Subcutaneous abdominal adipose tissue (tissue), 5 donors: Measurements from ENCODE around the gene FMO2.
A peak's percentile ranks its signal among the peaks of the same experiment; 100 is the strongest.
"Not testable (repeated sequence)": the region's sequence is repeated elsewhere in the genome, so short reads cannot be mapped to it uniquely, and the experiment has no call there.

Experiments used
- H3K27ac ChIP-seq: one replicate; pipeline ENCODE4 v1.7.0; 2013; ENCODE audit warnings: low read depth, mild to moderate bottlenecking, inconsistent platforms, low read length, moderate library complexity
- H3K27me3 ChIP-seq, 5 donors: one replicate each; pipeline ENCODE4 v1.7.0; 2013; ENCODE audit warnings: low read length in 5 of 5, inconsistent platforms in 1 of 5; ENCODE audit not compliant: control insufficient read depth in 5 of 5, insufficient read depth in 4 of 5
- H3K36me3 ChIP-seq, 5 donors: one replicate each; pipeline ENCODE4 v1.7.0; 2013; ENCODE audit warnings: low read length in 5 of 5; ENCODE audit not compliant: control insufficient read depth in 5 of 5, insufficient read depth in 5 of 5
- H3K4me1 ChIP-seq, 5 donors: one replicate each; pipeline ENCODE4 v1.7.0; 2013; ENCODE audit warnings: low read length in 5 of 5, mild to moderate bottlenecking in 3 of 5, moderate library complexity in 1 of 5; ENCODE audit not compliant: control insufficient read depth in 5 of 5, insufficient read depth in 5 of 5
- H3K4me3 ChIP-seq, 5 donors: one replicate each; pipeline ENCODE4 v1.7.0; 2013; ENCODE audit warnings: low read length in 5 of 5, low read depth in 1 of 5
- H3K9ac ChIP-seq, 5 donors: one replicate each; pipeline ENCODE4 v1.7.0; 2013; ENCODE audit warnings: low read length in 5 of 5, mild to moderate bottlenecking in 4 of 5, moderate library complexity in 3 of 5
- H3K9me3 ChIP-seq, 5 donors: one replicate each; pipeline ENCODE4 v1.7.0; 2013; ENCODE audit warnings: low read length in 5 of 5; ENCODE audit not compliant: control insufficient read depth in 5 of 5
- donor health status: healthy.
- donor health status: healthy.
- donor health status: healthy.
- donor health status: healthy.
- donor health status: healthy.

Gene FMO2

DNA sequence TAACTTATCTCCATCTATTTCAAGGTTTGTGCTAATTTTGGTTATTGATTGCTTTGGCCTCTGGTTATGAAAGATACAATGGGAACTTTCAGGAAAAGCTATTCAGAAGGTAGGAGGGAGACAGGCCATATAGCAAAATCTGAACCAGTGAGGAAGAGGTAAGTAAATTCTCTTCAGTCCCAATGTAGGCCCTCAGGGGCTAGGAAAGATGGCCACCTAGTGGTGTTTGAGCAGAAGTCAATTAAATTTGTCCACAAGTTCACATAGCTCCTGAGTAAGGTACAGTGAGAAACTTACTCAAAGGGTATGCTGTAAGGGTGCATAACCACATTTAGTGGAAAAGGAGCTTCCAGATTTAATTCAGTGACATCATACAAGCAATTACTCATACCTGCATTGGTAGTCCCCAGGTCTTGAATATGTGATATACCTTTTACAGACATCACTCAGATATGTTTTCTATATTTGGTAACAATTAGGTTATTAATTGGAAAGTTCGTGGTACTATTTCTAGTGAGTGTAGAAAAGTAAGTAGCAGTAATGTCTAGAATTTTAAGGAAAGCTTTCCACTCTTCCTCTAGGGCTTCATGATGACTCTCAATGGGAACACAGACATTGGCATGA is 41.8 kb downstream of the FMO2 start:
- Histone ChIP-seq H3K9me3 (no peaks in the 10 kb centered on the region), H3K27me3 (no peaks in the 10 kb centered on the region), H3K27ac (no peak overlapping the region), H3K9ac (peak overlapping the region in 1 of 5 donors; percentile 0), H3K4me3 (no peak overlapping the region), H3K4me1 (peaks cover 0 to 21% (median 12%) of the 10 kb centered on the region in 5 donors), H3K36me3 (no peaks in the 10 kb centered on the region)

GRCh38 chr1:171231326-171231725 is 46.2 kb downstream of the FMO2 start:
- H3K9ac ChIP-seq, result no peak overlapping the region
- H3K9me3 ChIP-seq, result no peaks in the 10 kb centered on the region
- no peaks in the 10 kb centered on the region for H3K27me3 ChIP-seq
- H3K4me1 ChIP-seq, result peaks cover 0 to 3% (median 0%) of the 10 kb centered on the region in 5 donors
- H3K36me3 ChIP-seq, result no peaks in the 10 kb centered on the region
- no peak overlapping the region for H3K4me3 ChIP-seq
- H3K27ac ChIP-seq, result no peak overlapping the region

- peaks cover 0 to 3% (median 0%) of the 10 kb centered on the region in 5 donors for H3K9me3 ChIP-seq
- H3K27ac ChIP-seq, result no peak overlapping the region
- no peak overlapping the region for H3K9ac ChIP-seq
- no peaks in the 10 kb centered on the region for H3K36me3 ChIP-seq
- no peaks in the 10 kb centered on the region for H3K27me3 ChIP-seq
- no peak overlapping the region for H3K4me3 ChIP-seq
- no peaks in the 10 kb centered on the region for H3K4me1 ChIP-seq
Measured at GRCh38 chr1:171233183-171233582, 48.1 kb downstream of the FMO2 start.

DNA sequence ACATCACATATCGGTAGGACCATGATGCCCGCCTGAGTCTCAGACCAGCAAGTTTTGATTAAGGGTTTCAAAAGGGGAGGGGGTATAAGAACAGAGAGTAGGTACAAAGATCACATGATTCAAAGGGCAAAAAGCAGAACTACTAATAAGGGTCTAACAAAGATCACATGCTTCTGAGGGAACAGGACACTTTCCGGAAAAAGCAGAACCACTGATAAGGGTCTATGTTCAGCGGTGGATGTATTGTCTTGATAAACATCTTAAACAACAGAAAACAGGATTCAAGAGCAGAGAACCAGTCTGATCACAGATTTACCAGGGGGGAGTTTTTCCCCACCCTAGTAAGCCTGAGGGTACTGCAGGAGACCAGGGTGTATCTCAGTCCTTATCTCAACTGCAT is 51.1 kb downstream of the FMO2 start:
- H3K27ac ChIP-seq, H3K9me3 ChIP-seq: not testable (repeated sequence)

DNA sequence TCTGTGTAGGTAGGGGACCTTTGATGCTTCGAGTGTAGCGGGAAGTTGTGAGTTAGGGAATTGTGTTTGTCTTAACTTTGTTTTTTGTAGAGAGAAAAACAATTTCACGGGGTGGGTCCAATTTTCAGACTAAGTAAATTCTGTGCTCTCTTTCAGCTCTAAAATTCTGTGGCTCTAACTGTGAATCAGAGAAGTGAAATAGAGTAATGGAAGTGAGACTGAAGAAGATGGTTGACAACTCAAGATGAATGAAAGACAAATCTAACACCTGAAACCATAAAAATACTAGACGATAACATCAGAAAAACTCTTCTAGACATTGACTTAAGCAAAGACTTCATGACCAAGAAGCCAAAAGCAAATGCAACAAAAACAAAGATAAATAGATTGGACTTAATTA is 58.8 kb downstream of the FMO2 start:
- Histone ChIP-seq H3K9ac (no peak overlapping the region), H3K27me3 (no peaks in the 10 kb centered on the region), H3K9me3 (no peaks in the 10 kb centered on the region), H3K27ac (no peak overlapping the region), H3K4me1 (no peaks in the 10 kb centered on the region), H3K36me3 (no peaks in the 10 kb centered on the region), H3K4me3 (no peak overlapping the region)

More for the DNA sequence above, 51.1 kb downstream of the FMO2 start:
- H3K36me3 ChIP-seq, H3K4me3 ChIP-seq, H3K27me3 ChIP-seq, H3K9ac ChIP-seq, H3K4me1 ChIP-seq: not testable (repeated sequence)

DNA sequence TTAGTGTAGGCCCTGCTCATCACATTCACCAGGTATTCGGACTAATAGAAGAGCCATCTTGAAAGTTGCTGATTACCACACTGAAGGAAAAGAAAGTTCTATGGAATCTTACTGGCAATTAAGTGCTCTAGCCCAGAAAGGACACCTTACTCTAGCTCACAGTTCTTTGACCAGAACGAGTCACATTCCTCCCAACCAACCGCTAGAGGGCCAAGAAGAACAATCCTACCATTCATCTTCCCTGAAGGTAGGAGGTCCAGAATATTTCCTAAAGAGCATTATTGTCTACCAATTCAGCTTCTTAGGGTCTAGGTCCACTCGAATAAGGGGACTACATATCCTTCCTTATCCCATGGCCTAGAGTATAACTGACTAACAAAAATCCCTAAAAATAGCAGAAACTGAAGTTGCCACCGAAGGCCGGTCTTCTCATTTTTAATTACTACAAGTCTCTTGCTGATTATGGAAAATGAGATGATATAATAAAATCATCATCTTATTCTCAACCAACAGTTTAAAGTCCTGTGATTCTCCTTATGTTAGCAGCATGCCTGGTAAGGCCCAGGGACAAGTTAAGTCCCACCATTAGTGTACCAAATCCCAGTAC is 60.5 kb downstream of the FMO2 start:
- no peak overlapping the region for H3K9ac ChIP-seq
- no peak overlapping the region for H3K4me3 ChIP-seq
- H3K27me3 ChIP-seq, result no peaks in the 10 kb centered on the region
- H3K4me1 ChIP-seq, result no peaks in the 10 kb centered on the region
- no peaks in the 10 kb centered on the region for H3K9me3 ChIP-seq
- no peak overlapping the region for H3K27ac ChIP-seq
- no peaks in the 10 kb centered on the region for H3K36me3 ChIP-seq

- H3K4me1 ChIP-seq, result peaks cover 0 to 10% (median 8%) of the 10 kb centered on the region in 5 donors
Measured at GRCh38 chr1:171247501-171247900, 62.4 kb downstream of the FMO2 start.

GRCh38 chr1:171248302-171248701 is 63.2 kb downstream of the FMO2 start, which contains the start of gene FMO1:
TSS of gene FMO1 (plus strand) at chr1:171248494. CDS start at chr1:171258088, 9,594 bp downstream.
- H3K27ac ChIP-seq, result no peak within 1 kb of the TSS
- no peak within 1 kb of the TSS for H3K4me3 ChIP-seq
- no peak within 1 kb of the TSS for H3K9ac ChIP-seq

More at GRCh38 chr1:171247501-171247900, 62.4 kb downstream of the FMO2 start:
- no peak overlapping the region for H3K4me3 ChIP-seq
- no peaks in the 10 kb centered on the region for H3K9me3 ChIP-seq
- H3K27ac ChIP-seq, result no peak overlapping the region
- H3K27me3 ChIP-seq, result peaks cover 0 to 3% (median 0%) of the 10 kb centered on the region in 5 donors
- no peaks in the 10 kb centered on the region for H3K36me3 ChIP-seq
- H3K9ac ChIP-seq, result no peak overlapping the region

DNA sequence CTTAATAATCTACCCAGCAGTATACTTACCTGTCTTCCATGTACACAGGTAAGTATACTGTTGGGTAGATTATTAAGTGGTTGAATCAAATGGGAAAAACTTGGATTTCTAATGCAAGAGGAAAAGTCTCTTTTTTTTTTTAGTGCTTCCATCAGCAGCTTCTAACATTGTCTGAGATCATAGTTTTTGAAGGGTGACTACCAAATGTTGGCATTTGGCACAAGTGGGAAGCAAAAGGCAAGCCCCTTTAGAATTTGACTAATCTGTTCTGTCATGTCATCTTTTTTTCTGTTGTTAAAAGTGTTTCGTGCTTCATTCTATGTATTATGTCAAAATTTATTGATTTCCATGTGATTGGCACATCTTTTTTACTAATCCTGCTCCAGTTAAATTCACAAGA is 63.7 kb downstream of the FMO2 start:
- Histone ChIP-seq H3K36me3 (no peaks in the 10 kb centered on the region), H3K9ac (no peak overlapping the region), H3K9me3 (no peaks in the 10 kb centered on the region), H3K27me3 (peaks cover 0 to 3% (median 0%) of the 10 kb centered on the region in 5 donors), H3K4me1 (peaks cover 0 to 10% (median 8%) of the 10 kb centered on the region in 5 donors), H3K27ac (no peak overlapping the region), H3K4me3 (no peak overlapping the region)

More at GRCh38 chr1:171248302-171248701, 63.2 kb downstream of the FMO2 start, which contains the start of gene FMO1:
- H3K27me3 ChIP-seq, result peaks cover 0 to 3% (median 0%) of the 10 kb centered on the region in 5 donors
- H3K9me3 ChIP-seq, result no peaks in the 10 kb centered on the region
- H3K4me1 ChIP-seq, result peaks cover 0 to 10% (median 8%) of the 10 kb centered on the region in 5 donors
- H3K36me3 ChIP-seq, result no peaks in the 10 kb centered on the region

DNA sequence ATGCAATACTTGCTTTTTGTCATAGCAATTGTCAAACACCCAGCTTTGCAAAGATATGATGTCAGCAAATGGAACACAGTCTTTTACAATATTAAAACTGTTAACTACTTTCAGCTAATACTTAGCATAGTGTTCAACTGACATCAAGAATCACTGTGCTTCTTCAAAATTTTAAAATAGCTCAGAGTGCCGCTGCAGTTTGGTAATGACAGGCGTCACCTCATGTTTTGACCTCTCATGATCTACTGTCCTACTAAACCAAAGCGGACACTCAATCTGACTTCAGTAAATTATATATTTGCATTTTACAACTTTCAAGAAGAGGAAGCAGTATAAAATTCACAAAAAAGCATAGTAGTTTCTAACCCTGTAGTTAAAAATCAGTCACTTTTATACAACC is 65.2 kb downstream of the FMO2 start:
- Histone ChIP-seq H3K9me3 (no peaks in the 10 kb centered on the region), H3K36me3 (no peaks in the 10 kb centered on the region), H3K27ac (no peak overlapping the region), H3K4me3 (no peak overlapping the region), H3K4me1 (peaks cover 0 to 10% (median 8%) of the 10 kb centered on the region in 5 donors), H3K27me3 (peaks cover 0 to 13% (median 0%) of the 10 kb centered on the region in 5 donors), H3K9ac (no peak overlapping the region)
